ENCODE results near the gene PTGDR2.

GRCh38 chr11:60863550-60864521 is 8.1 kb upstream of the PTGDR2 start:
- TF ChIP-seq TAF1 (IDR thresholded peaks at IDR 0.05; ENCODE audit: borderline replicate concordance, low read depth, low read length): no peak
- TF ChIP-seq POLR2A (IDR thresholded peaks at IDR 0.05; ENCODE audit: low read depth, low read length): no peak
- no peak for TF ChIP-seq POLR2AphosphoS5 (IDR thresholded peaks at IDR 0.05; ENCODE audit: low read depth, low read length)
